Adrenal gland (tissue), 12 donors: ENCODE results near the gene CSPG5. TPM values are rescaled to one million over a fixed set of nuclear protein-coding genes. Genes with fewer than 3 reads are reported as not detected.

Source experiments
- DNase-seq, 7 donors: peaks; one replicate each; pipeline ENCODE4 v3.0.0-alpha.2; 2019 to 2020
- H3K27ac ChIP-seq, 5 donors: fragments of 200-600 bp; sonication (generic) in 4 of 5; 1 replicate in 3 of 5; 2 replicates in 2 of 5; pipeline versions ENCODE4 v1.5.1 to v1.8.0; 2016 to 2020; ENCODE audit warnings: mild to moderate bottlenecking in 1 of 5
- H3K27me3 ChIP-seq: fragments of 200-600 bp; 2 replicates; pipeline ENCODE4 v1.8.0; 2021
- H3K36me3 ChIP-seq, 2 donors: fragments of 200-600 bp; replicated peaks in 1 of 2; 1 replicate in 1 of 2; 2 replicates in 1 of 2; pipeline versions ENCODE4 v1.5.1 to v1.8.0; 2018 to 2022
- H3K4me1 ChIP-seq, 2 donors: fragments of 200-600 bp; replicated peaks in 1 of 2; 1 replicate in 1 of 2; 2 replicates in 1 of 2; pipeline versions ENCODE4 v1.5.1 to v1.8.0; 2018 to 2021
- H3K4me3 ChIP-seq, 4 donors: fragments of 200-600 bp; sonication (generic) in 3 of 4; one replicate each; pipeline ENCODE4 v1.5.1; 2016 to 2018
- H3K9me3 ChIP-seq, 3 donors: fragments of 200-600 bp; sonication (generic) in 1 of 3; replicated peaks in 1 of 3; 1 replicate in 2 of 3; 2 replicates in 1 of 3; pipeline versions ENCODE4 v1.5.1 to v1.8.0; 2016 to 2021
- CTCF ChIP-seq, 6 experiments: fragments of 450-650 bp in 4 of 6; fragments of 200-600 bp in 2 of 6; sonication (generic) in 1 of 6; IDR thresholded peaks; 1 replicate in 5 of 6; 2 replicates in 1 of 6; pipeline versions ENCODE4 v1.5.1 to v1.8.0; 2016 to 2021; ENCODE audit warnings: antibody characterized with exemption in 6 of 6, mild to moderate bottlenecking in 2 of 6, moderate library complexity in 1 of 6
- POLR2A ChIP-seq, 2 donors: fragments of 450-650 bp; IDR thresholded peaks; one replicate each; pipeline ENCODE4 v1.6.1; 2017; ENCODE audit warnings: antibody characterized with exemption in 2 of 2, mild to moderate bottlenecking in 2 of 2, moderate library complexity in 1 of 2
- WGBS, 4 donors: extraction: QIAGEN DNeasy Blood & Tissue Kit in 2 of 4; methylation state at CpG; one replicate each; pipeline versions ENCODE4 v1.1.5 to v1.1.7; 2013 to 2017; 5-methylcytosine and 5-hydroxymethylcytosine counted together
- intact Hi-C, 2 donors: fragments of 100-400 bp; cut with DNase I; formaldehyde crosslinking; loops; one replicate each; pipeline versions ENCODE4 v1.14.1 to v1.15.0; 2022 to 2023
- polyA plus RNA-seq, 3 donors: library from polyadenylated mRNA; stranded (reverse); fragments of 200-250 nt in 2 of 3; fragments of 350-450 nt in 1 of 3; fragmentation: Illumina TruSeq in 1 of 3; extraction: RNeasy Lipid Tissue Mini Kit (QIAGEN cat#74804) in 1 of 3; gene quantifications; one replicate each; pipeline ENCODE4 v1.2.3, GENCODE V29; 2013 to 2014
- total RNA-seq, 9 donors: library from RNA; depleted of rRNA in 4 of 9; stranded (reverse); fragments of >200 nt in 4 of 9; fragments of 120-200 nt in 1 of 9; fragmentation: NEBNext Ultra II Directional in 1 of 9; extraction: Animal tissue kit (Norgen Biotek cat#: 25700) in 1 of 9; gene quantifications; one replicate each; pipeline versions ENCODE4 v1.1.0 to v1.2.4, GENCODE V29; 2013 to 2023
- donor health status: healthy with polysubstance abuse.
- donor health status: Bipolar disorder and iron deficiency.
- donor health status: DM: yes; HTN: yes; CAD: no.
- donor health status: DM: no; HTN: no; CAD: no.
- donor health status: DM: no; HTN: no; CAD: no.
- donor health status: DM: yes; HTN: yes; CAD: no.

The CSPG5 gene
- total and polyA plus RNA-seq, 12 donors: 0.13 to 0.84 (median 0.50) TPM; not detected in 3

- Histone ChIP-seq H3K27me3 (no peaks in the 10 kb centered on the region), H3K4me3 (no peak overlapping the region), H3K27ac (no peak overlapping the region), H3K9me3 (no peaks in the 10 kb centered on the region), H3K4me1 (no peaks in the 10 kb centered on the region), H3K36me3 (no peaks in the 10 kb centered on the region)
- TF ChIP-seq CTCF (IDR thresholded peaks at IDR 0.05) (no peak), POLR2A (IDR thresholded peaks at IDR 0.05) (no peak)
- intact Hi-C loops: no loop called here
- WGBS, 4 donors: 91 to 93% (median 92%) methylated on average over 7 to 19 of the region's 19 CpGs
- no peak for DNase-seq
Observed at GRCh38 chr3:47536221-47536891, 42.3 kb downstream of the CSPG5 start.

DNA sequence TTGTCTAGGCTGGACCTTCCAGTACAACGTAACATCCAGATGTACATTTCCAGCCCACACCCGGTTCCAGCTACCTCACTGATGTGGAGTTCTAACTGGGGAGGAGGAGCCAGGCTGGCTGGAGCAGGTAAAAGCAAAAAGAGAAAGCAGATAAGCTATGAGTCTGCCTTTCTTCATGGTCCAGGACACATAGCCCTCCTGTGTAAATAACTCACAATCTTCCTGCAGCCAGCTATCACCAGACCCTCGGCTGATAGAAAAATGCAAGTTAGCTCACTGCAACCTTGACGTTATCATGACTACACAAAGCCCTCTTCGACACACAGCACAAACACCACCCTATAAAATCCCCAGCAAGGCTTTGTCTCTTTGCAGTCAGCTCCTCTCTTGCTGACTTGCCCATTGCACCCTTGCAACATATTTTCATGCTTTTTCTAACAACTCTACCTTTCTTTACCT, 44.6 kb downstream of the CSPG5 start:
- no peak overlapping the region for H3K4me3 ChIP-seq
- WGBS, 4 donors: 66 to 75% (median 73%) methylated on average over 5 of the region's 5 CpGs
- no peaks in the 10 kb centered on the region for H3K4me1 ChIP-seq
- TF ChIP-seq CTCF (IDR thresholded peaks at IDR 0.05) (no peak), POLR2A (IDR thresholded peaks at IDR 0.05) (no peak)
- H3K36me3 ChIP-seq: no peaks in the 10 kb centered on the region
- intact Hi-C loops: no loop called here
- H3K27ac ChIP-seq: no peak overlapping the region
- H3K27me3 ChIP-seq: no peaks in the 10 kb centered on the region
- no peaks in the 10 kb centered on the region for H3K9me3 ChIP-seq
- no peak for DNase-seq

DNA sequence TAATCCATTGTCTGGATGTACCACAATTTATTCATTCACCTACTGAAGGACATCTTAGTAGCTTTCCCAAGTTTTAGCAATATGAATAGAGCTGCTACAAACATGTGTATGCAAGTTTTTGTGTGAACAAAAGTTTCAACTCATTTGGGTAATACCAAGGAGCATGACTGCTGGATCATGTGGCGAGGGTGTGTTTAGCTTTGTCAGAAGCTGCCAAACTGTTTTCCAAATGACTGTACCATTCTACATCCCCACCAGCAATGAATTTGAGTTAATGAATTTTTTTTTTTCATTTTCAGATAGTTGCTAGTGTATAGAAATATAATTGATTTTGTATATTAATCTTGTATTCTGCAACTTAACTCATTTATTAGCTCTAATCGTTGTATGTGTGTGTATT, 45.2 kb downstream of the CSPG5 start:
- intact Hi-C loops: no loop called here

More for the DNA sequence above, 45.2 kb downstream of the CSPG5 start:
- Histone ChIP-seq H3K4me1 (no peaks in the 10 kb centered on the region), H3K9me3 (no peaks in the 10 kb centered on the region), H3K27me3 (no peaks in the 10 kb centered on the region), H3K36me3 (no peaks in the 10 kb centered on the region), H3K27ac (no peak overlapping the region), H3K4me3 (no peak overlapping the region)
- DNase-seq: no peak
- TF ChIP-seq POLR2A (IDR thresholded peaks at IDR 0.05): no peak
- no peak for TF ChIP-seq CTCF (IDR thresholded peaks at IDR 0.05)
- WGBS, 4 donors: 88 to 94% (median 90%) methylated on average over 2 of the region's 2 CpGs
